Retinal pigment epithelial cell (primary cell): ENCODE data around the gene TRPM3.

ENCODE experiments used
- DNase-seq: peaks from one replicate; pipeline ENCODE4 v3.0.0-alpha.2; 2010; ENCODE audit warnings: low read depth
- H3K4me3 ChIP-seq: 2 replicates; pipeline ENCODE4 v1.5.1; 2011; ENCODE audit warnings: mild to moderate bottlenecking, low read length, control low read depth, moderate library complexity
- CTCF ChIP-seq: conservative IDR thresholded peaks from 2 replicates; pipeline ENCODE4 v1.5.1; 2011; ENCODE audit warnings: low read depth, low read length, control low read depth, inconsistent platforms

The TRPM3 gene

GRCh38 chr9:70816316-70816715 lies 305.1 kb downstream of the TRPM3 start:
- H3K4me3 ChIP-seq: no peak overlapping the region
- no peak for DNase-seq
- no peak for TF ChIP-seq CTCF

DNA sequence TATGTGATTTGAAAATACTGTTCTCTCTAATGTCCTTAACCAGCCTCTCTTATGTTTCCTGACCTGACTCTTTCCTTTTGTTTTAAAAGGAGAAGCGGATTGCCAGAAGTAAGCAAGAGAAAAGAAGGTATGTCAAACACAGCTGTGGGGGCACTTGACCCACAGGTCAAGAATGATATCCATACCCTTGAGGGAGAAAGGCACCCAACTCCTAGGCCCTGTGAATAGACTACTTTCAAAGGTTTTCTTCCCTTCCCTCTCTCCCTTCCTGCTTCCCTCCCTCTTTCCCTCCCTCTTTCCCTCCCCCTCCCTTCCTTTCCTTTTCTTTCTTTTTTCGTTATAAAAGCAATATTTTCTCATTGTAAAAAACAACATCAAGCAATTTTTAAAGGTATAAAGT lies 306.8 kb downstream of the TRPM3 start:
- no peak for DNase-seq
- no peak for TF ChIP-seq CTCF

GRCh38 chr9:70813141-70813540 lies 308.3 kb downstream of the TRPM3 start:
- DNase-seq: no peak
- no peak for TF ChIP-seq CTCF
- H3K4me3 ChIP-seq: no peak overlapping the region

More for the DNA sequence above, 306.8 kb downstream of the TRPM3 start:
- no peak overlapping the region for H3K4me3 ChIP-seq

- no peak for DNase-seq
- no peak for TF ChIP-seq CTCF
- no peak overlapping the region for H3K4me3 ChIP-seq
Observed at GRCh38 chr9:70811638-70812037, 309.8 kb downstream of the TRPM3 start.

DNA sequence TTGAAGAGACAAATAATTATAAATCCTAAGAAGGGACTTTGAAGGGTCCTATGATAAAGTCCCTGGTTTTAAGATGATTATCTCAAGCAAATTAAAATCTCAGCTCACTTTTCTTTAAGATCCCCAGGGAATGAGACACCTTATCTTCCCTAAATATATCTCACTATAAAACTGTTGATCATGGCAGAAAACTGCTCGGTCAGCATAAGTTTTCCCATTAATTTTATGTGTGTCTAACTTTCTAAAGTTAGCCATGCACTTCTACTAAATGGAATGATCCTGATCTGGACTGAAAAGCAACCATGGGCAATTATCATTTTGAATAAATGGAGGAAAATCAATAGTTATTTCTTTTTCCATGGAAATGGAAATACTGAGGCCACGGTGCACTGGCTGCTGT lies 314.5 kb downstream of the TRPM3 start:
- no peak for TF ChIP-seq CTCF
- H3K4me3 ChIP-seq: no peak overlapping the region
- DNase-seq: no peak

DNA sequence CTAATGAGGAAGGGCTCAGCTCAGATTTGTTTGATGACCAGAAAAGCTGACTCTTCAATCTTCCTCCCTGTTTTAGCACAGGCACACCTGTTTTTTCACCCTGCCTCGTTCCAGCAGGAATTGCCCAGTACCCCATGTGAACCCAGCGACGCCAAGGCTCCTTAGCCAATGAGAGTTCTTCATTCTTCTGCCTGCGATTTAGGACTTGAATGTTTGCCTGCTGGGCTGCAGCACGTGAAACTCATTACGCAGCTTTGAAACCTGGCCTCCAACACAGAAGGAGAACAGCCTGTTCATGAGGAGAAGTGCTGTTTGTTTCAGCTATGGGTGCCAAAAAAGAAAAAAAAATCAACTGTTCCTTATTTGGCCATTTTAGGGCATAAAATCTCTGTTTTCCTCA lies 315.5 kb downstream of the TRPM3 start:
- peak; percentile 37 for DNase-seq
- TF ChIP-seq CTCF: no peak
- H3K4me3 ChIP-seq: no peak overlapping the region

GRCh38 chr9:70802758-70803436 lies 318.5 kb downstream of the TRPM3 start:
- DNase-seq: no peak
- H3K4me3 ChIP-seq: no peak overlapping the region
- peak; percentile 19 for TF ChIP-seq CTCF
